22Rv1 (cell line): ENCODE measurements around the gene TARP.

Source experiments
- H3K27ac ChIP-seq: fragments of 450-650 bp; 2 replicates; pipeline ENCODE4 v1.5.1; 2017
- ZFX ChIP-seq: fragments of 450-650 bp; IDR thresholded peaks from 2 replicates; pipeline ENCODE4 v1.6.1; 2017; ENCODE audit warnings: antibody characterized with exemption, borderline replicate concordance
- TF ChIP-seq, protein P1 (sequence below): fragments of 450-650 bp; IDR thresholded peaks from 2 replicates; pipeline ENCODE4 v1.5.1; 2017; ENCODE audit warnings: mild to moderate bottlenecking

TARP gene

DNA sequence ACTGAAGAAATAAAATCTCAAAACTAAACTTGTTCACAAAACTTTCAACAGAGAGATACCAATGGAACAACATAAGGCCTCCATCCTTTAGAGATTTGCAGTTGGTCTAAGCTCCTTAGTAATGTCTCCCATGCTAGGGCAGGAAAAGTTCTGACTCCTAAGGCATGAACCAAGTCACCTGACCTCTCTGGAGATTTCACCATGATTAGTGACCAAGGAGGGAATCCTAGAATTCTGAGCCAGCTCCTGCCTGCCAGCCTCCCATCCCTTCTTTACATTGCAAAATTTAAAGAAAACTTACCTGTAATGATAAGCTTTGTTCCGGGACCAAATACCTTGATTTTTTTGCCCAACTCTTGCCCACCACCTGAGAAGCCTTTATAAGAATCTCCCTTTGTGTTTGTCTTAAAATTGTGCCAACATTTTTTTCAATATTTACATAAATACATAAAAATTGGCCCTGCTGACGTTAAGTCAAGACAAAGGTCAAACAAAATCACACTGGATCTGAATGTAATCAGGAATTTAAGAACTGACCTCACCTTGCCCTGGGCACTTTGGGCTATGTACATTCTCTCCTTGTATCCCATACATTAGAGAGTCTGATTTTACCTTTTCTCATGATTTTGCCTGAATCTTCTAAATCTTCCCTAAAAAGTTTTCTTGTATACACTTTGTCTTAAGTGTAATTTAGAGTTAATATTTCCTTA is at the start of gene TARP:
TARP (minus strand) TSS at position 351 of the 710 bp plus-strand sequence.
- H3K27ac ChIP-seq: peak within 1 kb of the TSS; percentile 87
- no peak for TF ChIP-seq ZFX
- TF ChIP-seq, protein P1, sequence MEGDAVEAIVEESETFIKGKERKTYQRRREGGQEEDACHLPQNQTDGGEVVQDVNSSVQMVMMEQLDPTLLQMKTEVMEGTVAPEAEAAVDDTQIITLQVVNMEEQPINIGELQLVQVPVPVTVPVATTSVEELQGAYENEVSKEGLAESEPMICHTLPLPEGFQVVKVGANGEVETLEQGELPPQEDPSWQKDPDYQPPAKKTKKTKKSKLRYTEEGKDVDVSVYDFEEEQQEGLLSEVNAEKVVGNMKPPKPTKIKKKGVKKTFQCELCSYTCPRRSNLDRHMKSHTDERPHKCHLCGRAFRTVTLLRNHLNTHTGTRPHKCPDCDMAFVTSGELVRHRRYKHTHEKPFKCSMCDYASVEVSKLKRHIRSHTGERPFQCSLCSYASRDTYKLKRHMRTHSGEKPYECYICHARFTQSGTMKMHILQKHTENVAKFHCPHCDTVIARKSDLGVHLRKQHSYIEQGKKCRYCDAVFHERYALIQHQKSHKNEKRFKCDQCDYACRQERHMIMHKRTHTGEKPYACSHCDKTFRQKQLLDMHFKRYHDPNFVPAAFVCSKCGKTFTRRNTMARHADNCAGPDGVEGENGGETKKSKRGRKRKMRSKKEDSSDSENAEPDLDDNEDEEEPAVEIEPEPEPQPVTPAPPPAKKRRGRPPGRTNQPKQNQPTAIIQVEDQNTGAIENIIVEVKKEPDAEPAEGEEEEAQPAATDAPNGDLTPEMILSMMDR: no peak

DNA sequence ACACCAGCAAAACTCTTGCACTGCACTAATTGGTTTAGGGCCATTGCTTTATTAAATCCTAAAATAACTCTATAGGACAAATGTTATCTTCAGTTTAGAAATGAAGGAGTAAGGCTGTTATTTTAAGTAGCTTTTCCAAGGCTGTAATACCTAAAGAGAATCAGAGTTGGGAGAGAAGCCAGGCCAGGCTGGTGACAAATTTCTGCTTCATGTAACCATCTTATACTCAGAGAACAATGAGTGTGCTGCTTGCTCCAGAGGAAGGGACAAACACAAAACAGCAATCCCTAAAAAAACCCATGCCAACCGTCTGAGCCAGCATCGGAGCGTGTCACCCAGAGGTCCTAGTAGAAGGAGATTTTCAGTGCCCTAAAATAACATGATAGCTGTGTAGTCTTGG is 49.7 kb upstream of the TARP start:
- TF ChIP-seq ZFX: no peak
- TF ChIP-seq, protein P1: no peak
- H3K27ac ChIP-seq: no peak overlapping the region

DNA sequence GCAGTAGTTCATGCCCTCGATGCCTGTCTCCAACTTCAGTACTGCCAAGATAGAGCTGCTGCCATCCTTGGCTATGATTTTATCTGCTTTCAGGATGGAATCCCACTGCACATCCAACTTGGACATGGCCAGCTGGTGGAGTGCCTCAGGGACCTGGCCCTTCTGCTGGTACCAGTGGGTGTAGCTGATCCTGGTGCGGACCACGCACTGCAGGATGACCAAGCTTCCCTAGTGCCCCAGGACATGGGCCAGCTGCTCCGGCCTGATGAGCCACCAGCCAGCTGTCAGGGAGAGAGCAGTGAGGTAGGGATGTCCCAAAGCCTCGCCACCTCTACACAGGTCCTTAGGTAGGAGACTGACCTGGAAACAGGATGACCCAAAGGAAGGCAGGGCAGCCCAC is 49.0 kb upstream of the TARP start:
- H3K27ac ChIP-seq: no peak overlapping the region
- TF ChIP-seq ZFX: no peak
- TF ChIP-seq, protein P1: no peak

DNA sequence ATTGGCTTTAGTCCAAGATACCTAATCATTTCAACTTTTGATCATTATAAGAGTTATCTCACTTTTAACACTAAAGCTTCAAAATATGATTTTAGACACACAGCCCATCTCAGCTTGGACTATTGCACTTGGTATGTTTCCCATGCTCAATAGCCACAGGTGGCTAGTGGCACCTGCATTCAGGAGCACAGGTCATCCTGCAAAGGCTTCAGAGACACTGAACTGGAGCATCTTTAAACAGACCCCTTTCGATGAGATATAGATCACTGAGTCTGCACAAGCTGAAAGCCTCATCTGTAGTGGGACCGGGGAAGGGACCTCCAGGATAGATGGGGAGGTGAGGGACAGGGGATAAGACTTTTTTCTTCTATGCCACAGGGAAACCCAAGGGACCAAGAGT is 48.5 kb upstream of the TARP start:
- TF ChIP-seq ZFX: no peak
- TF ChIP-seq, protein P1: no peak
- no peak overlapping the region for H3K27ac ChIP-seq

DNA sequence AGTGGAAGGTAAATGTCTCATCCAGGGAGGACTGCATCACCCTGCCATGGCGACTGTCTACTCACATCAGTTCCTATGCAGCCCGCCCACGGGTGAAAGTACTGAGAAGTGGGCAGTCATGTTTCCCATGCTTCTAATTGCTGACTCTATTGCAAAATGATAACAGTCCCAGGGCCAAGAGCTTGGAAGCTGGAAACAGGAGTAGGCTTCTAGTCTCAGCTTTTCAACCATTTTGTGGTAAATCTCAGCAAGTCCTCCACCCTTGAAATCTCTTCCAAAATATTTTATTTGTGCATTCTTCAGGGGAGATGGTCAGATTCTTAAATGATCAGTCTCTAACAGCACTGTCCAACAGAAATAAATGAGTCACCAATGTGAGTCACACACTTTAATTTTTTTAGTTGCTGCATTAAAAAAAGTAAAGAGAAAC is 48.1 kb upstream of the TARP start:
- H3K27ac ChIP-seq: no peak overlapping the region
- TF ChIP-seq, protein P1: no peak
- no peak for TF ChIP-seq ZFX

DNA sequence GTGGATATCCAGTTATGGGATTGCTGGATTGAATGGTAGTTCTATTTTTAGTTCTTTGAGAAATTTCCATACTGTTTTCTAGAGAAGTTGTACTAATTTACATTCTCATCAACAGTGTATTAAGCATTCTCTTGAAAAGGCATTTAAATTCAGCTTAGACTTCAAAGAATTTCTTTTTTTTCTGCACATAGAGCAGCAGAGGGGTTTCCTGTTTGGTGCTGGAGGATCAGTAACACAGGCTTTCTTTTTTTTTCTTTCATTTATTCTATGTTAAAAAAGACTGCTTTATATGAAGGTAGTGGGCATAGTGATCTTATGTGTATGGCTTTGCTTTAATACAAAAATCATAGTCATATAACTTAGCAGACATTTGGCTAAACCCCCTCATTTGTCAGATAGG is 47.6 kb upstream of the TARP start:
- TF ChIP-seq, protein P1: no peak
- no peak for TF ChIP-seq ZFX
- no peak overlapping the region for H3K27ac ChIP-seq

DNA sequence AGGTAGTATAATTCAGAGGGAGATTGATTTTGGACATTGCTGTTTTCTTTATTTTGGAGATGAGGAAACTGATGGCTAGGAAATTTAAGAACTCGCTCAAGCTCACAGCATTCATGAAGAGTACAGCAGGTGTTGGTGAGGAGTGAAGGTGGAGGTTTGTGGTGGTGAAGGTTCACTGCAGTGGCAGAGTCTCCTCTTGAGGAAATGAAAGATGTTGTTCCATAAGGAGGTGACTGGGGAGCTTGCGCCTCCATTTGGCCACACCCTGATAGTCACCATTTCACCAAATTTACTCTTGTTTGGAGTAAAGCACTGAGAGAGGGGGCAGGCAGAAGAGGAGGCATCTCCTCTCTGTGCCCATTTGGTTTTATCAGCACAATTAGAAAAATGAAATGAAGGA is 46.4 kb upstream of the TARP start:
- TF ChIP-seq, protein P1: no peak
- TF ChIP-seq ZFX: no peak
- H3K27ac ChIP-seq: peak overlapping the region; percentile 81
